ENCODE measurements around the gene ANKRD2. TPM values are rescaled to one million over a fixed set of nuclear protein-coding genes. Genes with fewer than 3 reads are reported as not detected.

ANKRD2 gene
- total RNA-seq, 1 donor from 2014 or later: not detected

- no peak for DNase-seq (ENCODE audit: low spot score in 2 of 2)
- intact Hi-C loops (cut with DNase I): no loop called here
- no peak overlapping the region for H3K27ac ChIP-seq
- H3K4me1 ChIP-seq: peaks cover 10 to 19% of the 10 kb centered on the region in 2 donors
- H3K36me3 ChIP-seq: peaks cover 26 to 33% of the 10 kb centered on the region in 2 donors
- TF ChIP-seq, protein P1, sequence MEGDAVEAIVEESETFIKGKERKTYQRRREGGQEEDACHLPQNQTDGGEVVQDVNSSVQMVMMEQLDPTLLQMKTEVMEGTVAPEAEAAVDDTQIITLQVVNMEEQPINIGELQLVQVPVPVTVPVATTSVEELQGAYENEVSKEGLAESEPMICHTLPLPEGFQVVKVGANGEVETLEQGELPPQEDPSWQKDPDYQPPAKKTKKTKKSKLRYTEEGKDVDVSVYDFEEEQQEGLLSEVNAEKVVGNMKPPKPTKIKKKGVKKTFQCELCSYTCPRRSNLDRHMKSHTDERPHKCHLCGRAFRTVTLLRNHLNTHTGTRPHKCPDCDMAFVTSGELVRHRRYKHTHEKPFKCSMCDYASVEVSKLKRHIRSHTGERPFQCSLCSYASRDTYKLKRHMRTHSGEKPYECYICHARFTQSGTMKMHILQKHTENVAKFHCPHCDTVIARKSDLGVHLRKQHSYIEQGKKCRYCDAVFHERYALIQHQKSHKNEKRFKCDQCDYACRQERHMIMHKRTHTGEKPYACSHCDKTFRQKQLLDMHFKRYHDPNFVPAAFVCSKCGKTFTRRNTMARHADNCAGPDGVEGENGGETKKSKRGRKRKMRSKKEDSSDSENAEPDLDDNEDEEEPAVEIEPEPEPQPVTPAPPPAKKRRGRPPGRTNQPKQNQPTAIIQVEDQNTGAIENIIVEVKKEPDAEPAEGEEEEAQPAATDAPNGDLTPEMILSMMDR (IDR thresholded peaks at IDR 0.05): no peak
- H3K27me3 ChIP-seq: no peaks in the 10 kb centered on the region
- no peaks in the 10 kb centered on the region for H3K9me3 ChIP-seq
- H3K4me3 ChIP-seq: no peak overlapping the region
Measured at GRCh38 chr10:97570789-97571471, 1.6 kb upstream of the ANKRD2 start.

DNA sequence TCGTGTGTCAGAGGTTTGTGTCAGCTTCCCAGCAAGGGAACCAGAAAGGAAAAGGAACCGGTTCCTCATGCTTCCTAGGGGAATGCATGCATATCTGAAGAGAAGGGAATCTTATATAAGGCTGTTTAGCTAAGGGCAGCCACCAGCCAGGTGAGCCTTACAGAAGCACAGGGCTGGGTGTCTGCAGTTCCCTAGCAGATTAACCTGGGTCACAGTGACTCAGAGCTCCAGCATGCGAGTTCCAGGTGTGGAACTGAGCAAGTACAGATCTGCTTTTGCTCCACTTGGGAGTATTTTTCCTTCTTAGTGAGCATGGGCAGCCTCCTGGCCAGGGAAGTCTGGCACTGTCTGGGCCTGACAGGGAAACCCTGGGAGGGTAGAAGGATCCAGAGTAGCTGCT is 957 bp upstream of the ANKRD2 start:
- Histone ChIP-seq H3K9me3 (no peaks in the 10 kb centered on the region), H3K27me3 (no peaks in the 10 kb centered on the region), H3K36me3 (peaks cover 26 to 33% of the 10 kb centered on the region in 2 donors), H3K4me3 (no peak overlapping the region), H3K27ac (no peak overlapping the region), H3K4me1 (peaks cover 10 to 14% of the 10 kb centered on the region in 2 donors)
- no peak for DNase-seq (ENCODE audit: low spot score in 2 of 2)
- intact Hi-C loops (cut with DNase I): loop anchor here (1.0 kb wide), 1 partner anchor 41 kb away; no protein-coding TSS in a partner anchor
- TF ChIP-seq, protein P1 (IDR thresholded peaks at IDR 0.05): no peak

DNA sequence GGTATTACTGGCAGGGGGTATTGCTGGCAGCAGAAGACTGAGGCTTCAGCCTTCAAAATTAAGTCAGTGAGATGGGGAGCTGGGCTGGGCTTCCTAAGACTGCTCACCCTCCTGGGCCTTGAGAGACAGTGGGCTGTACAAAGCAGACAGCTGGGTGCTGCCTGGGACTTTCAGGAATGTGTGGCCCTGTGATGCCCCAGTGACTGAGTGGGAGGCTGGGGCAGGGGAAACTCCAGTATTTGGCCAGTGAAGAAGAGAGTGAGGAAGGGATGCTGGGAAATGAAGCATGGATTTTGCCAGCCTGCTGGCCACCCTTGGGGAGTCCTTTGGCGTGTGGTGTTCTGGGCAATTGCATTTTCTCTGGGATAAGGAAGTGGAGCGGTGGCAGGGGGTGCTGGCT is 442 bp downstream of the ANKRD2 start:
- H3K9me3 ChIP-seq: no peaks in the 10 kb centered on the region
- peaks cover 26 to 30% of the 10 kb centered on the region in 2 donors for H3K36me3 ChIP-seq
- no peak overlapping the region for H3K27ac ChIP-seq
- intact Hi-C loops (cut with DNase I): no loop called here
- DNase-seq (ENCODE audit: low spot score in 2 of 2): no peak
- TF ChIP-seq, protein P1 (IDR thresholded peaks at IDR 0.05): no peak
- no peak overlapping the region for H3K4me3 ChIP-seq
- H3K27me3 ChIP-seq: no peaks in the 10 kb centered on the region
- peaks cover 10 to 14% of the 10 kb centered on the region in 2 donors for H3K4me1 ChIP-seq

DNA sequence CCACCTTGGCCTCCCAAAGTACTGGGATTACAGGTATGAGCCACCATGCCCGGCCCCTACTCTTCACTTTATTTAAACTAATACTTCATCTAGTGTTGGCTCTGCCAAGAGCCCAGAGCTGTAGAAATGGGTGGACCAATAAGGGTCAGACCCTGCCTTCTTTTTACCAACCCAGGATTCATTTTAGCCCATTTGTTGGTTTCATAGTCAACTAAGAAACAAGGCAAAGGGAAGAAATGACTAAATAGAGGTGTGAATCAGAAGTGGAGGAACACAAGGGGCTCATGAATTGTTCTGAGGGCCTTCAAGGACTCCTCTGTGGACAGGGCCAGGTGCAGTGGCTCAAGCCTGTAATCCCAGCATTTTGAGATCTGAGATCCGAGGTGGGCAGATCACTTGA is 1.1 kb downstream of the ANKRD2 start:
- Histone ChIP-seq H3K27ac (peak overlapping the region in 1 of 2 donors; percentile 76), H3K4me3 (no peak overlapping the region), H3K27me3 (no peaks in the 10 kb centered on the region), H3K4me1 (peaks cover 10 to 14% of the 10 kb centered on the region in 2 donors), H3K36me3 (peaks cover 22 to 24% of the 10 kb centered on the region in 2 donors), H3K9me3 (no peaks in the 10 kb centered on the region)
- DNase-seq (ENCODE audit: low spot score in 2 of 2): no peak
- TF ChIP-seq, protein P1 (IDR thresholded peaks at IDR 0.05): no peak
- intact Hi-C loops (cut with DNase I): loop anchor here (1.0 kb wide), 2 partner anchors 23 to 67 kb away; partner anchors contain the start of gene PI4K2A

DNA sequence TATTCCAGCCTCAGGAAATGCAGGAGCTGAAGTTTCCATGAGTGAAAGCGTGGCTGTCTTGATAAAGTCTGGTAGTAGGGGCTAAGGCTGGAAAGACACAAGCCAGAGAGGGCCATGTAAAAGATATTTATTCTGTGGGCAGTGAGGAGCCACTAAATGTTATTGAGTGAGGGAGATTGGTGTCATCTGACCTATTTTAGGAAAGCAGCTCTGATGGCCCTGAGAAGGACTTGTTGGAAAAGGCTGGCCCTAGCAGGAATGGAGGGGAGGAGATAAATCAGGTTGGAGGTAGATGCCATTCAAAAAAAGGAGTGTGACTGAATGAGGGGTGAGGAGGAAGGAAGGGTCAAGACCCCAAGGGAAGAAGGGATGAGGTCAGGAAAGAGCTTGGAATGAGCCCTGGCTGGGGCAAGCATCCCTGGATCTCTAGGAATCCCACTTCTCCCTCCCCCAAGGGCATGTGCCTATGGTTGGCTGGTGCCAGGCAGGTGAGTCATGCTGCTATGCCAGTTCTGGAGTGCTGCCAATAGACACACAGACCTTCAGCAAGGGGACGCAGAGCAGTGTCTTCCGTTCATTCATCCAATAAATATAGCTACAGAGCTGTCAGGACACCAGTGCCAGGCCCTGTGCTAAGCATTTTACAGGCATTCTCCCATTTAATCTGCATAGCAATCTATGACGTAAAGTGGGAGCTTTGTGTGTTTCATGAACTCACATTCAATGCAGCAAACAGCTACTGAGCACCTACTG is 2.0 kb downstream of the ANKRD2 start:
- H3K27ac ChIP-seq: peak overlapping the region; percentile 63 to 76
- peak; percentile 57 to 91 for DNase-seq (ENCODE audit: low spot score in 2 of 2)
- H3K4me3 ChIP-seq: no peak overlapping the region
- no peaks in the 10 kb centered on the region for H3K27me3 ChIP-seq
- H3K4me1 ChIP-seq: peaks cover 10 to 14% of the 10 kb centered on the region in 2 donors
- H3K36me3 ChIP-seq: peaks cover 13 to 16% of the 10 kb centered on the region in 2 donors
- TF ChIP-seq, protein P1 (IDR thresholded peaks at IDR 0.05): no peak
- intact Hi-C loops (cut with DNase I): loop anchor here (1.0 kb wide), 3 partner anchors 19 to 66 kb away; partner anchors contain the start of gene PI4K2A
- H3K9me3 ChIP-seq: no peaks in the 10 kb centered on the region

Measured in ascending aorta (tissue), 2 donors.